PC-9 (cell line): ENCODE results near the gene SORCS2.

Experiments
- EZH2 ChIP-seq: fragments of 200-600 bp; sonication (generic); IDR thresholded peaks from 2 replicates; pipeline ENCODE4 v1.8.0; 2017; ENCODE audit warnings: antibody characterized with exemption, low read depth
- TF ChIP-seq, protein P1 (sequence below): fragments of 200-600 bp; sonication (generic); conservative IDR thresholded peaks from 2 replicates; pipeline ENCODE4 v1.6.1; 2017; ENCODE audit warnings: mixed run types, antibody characterized with exemption, mild to moderate bottlenecking, moderate library complexity

GRCh38 chr4:7240306-7240705 is 48.0 kb downstream of the SORCS2 start:
- TF ChIP-seq, protein P1, sequence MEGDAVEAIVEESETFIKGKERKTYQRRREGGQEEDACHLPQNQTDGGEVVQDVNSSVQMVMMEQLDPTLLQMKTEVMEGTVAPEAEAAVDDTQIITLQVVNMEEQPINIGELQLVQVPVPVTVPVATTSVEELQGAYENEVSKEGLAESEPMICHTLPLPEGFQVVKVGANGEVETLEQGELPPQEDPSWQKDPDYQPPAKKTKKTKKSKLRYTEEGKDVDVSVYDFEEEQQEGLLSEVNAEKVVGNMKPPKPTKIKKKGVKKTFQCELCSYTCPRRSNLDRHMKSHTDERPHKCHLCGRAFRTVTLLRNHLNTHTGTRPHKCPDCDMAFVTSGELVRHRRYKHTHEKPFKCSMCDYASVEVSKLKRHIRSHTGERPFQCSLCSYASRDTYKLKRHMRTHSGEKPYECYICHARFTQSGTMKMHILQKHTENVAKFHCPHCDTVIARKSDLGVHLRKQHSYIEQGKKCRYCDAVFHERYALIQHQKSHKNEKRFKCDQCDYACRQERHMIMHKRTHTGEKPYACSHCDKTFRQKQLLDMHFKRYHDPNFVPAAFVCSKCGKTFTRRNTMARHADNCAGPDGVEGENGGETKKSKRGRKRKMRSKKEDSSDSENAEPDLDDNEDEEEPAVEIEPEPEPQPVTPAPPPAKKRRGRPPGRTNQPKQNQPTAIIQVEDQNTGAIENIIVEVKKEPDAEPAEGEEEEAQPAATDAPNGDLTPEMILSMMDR: no peak
- no peak for TF ChIP-seq EZH2
